GM23248 (cell line): ENCODE measurements around the gene KCNMA1. TPM values are rescaled to one million over a fixed set of nuclear protein-coding genes. Genes with fewer than 3 reads are reported as not detected.

ENCODE experiments used
- DNase-seq: peaks from one replicate; pipeline ENCODE4 v3.0.0-alpha.2; 2015
- H2AFZ ChIP-seq: fragments of 200-600 bp; sonication (generic); 2 replicates; pipeline ENCODE4 v1.6.1; 2016; ENCODE audit warnings: antibody characterized with exemption
- H3F3A ChIP-seq: fragments of 200-600 bp; sonication (generic); 2 replicates; pipeline ENCODE4 v1.6.1; 2016; ENCODE audit warnings: mild to moderate bottlenecking, antibody characterized with exemption, mixed run types; ENCODE audit not compliant: insufficient read depth
- H3K27ac ChIP-seq: fragments of 200-600 bp; sonication (generic); 2 replicates; pipeline ENCODE4 v1.5.1; 2016; ENCODE audit warnings: mild to moderate bottlenecking
- H3K27me3 ChIP-seq: fragments of 200-600 bp; sonication (generic); replicated peaks from 2 replicates; pipeline ENCODE4 v1.6.1; 2016; ENCODE audit warnings: mild to moderate bottlenecking; ENCODE audit not compliant: insufficient read depth
- H3K36me3 ChIP-seq: fragments of 200-600 bp; sonication (generic); 2 replicates; pipeline ENCODE4 v1.6.1; 2016; ENCODE audit warnings: low read depth, mild to moderate bottlenecking
- H3K4me1 ChIP-seq: fragments of 200-600 bp; sonication (generic); 2 replicates; pipeline ENCODE4 v1.6.1; 2016; ENCODE audit warnings: mild to moderate bottlenecking; ENCODE audit not compliant: insufficient read depth
- H3K4me2 ChIP-seq: fragments of 200-600 bp; sonication (generic); one replicate; pipeline ENCODE4 v1.6.1; 2016; ENCODE audit warnings: mild to moderate bottlenecking; ENCODE audit not compliant: unreplicated experiment
- H3K4me3 ChIP-seq: fragments of 200-600 bp; sonication (generic); 2 replicates; pipeline ENCODE4 v1.5.1; 2016; ENCODE audit warnings: mild to moderate bottlenecking
- H3K79me2 ChIP-seq: fragments of 200-600 bp; sonication (generic); 2 replicates; pipeline ENCODE4 v1.6.1; 2016; ENCODE audit warnings: mild to moderate bottlenecking; ENCODE audit not compliant: insufficient read depth
- H3K9ac ChIP-seq: fragments of 200-600 bp; sonication (generic); 2 replicates; pipeline ENCODE4 v1.6.1; 2016; ENCODE audit warnings: mild to moderate bottlenecking
- H3K9me2 ChIP-seq: fragments of 200-600 bp; sonication (generic); 2 replicates; pipeline ENCODE4 v1.6.1; 2016; ENCODE audit warnings: mixed run types, mild to moderate bottlenecking, moderate library complexity; ENCODE audit not compliant: insufficient read depth
- H3K9me3 ChIP-seq: fragments of 200-600 bp; sonication (generic); one replicate; pipeline ENCODE4 v1.6.1; 2017; ENCODE audit warnings: low read depth
- H4K20me1 ChIP-seq: fragments of 200-600 bp; sonication (generic); 2 replicates; pipeline ENCODE4 v1.6.0; 2016; ENCODE audit not compliant: insufficient read depth
- EZH2 ChIP-seq: fragments of 200-600 bp; sonication (generic); IDR thresholded peaks from 2 replicates; pipeline ENCODE4 v1.6.1; 2018; ENCODE audit warnings: antibody characterized with exemption, mild to moderate bottlenecking; ENCODE audit not compliant: insufficient read depth, poor library complexity, severe bottlenecking
- EZH2phosphoT487 ChIP-seq: fragments of 200-600 bp; sonication (generic); IDR thresholded peaks from 2 replicates; pipeline ENCODE4 v1.6.1; 2018; ENCODE audit warnings: antibody characterized with exemption, moderate library complexity, mild to moderate bottlenecking, low read depth; ENCODE audit not compliant: insufficient read depth
- WGBS, 2 experiments: methylation state at CpG; one replicate each; pipeline ENCODE4 v1.1.6; 2015 to 2017; ENCODE audit warnings: low lambda C conversion rate in 2 of 2, low coverage in 1 of 2; ENCODE audit errors: missing lambda C conversion rate in 2 of 2; 5-methylcytosine and 5-hydroxymethylcytosine counted together
- in situ Hi-C: fragments of 300-500 bp; cut with MboI; formaldehyde crosslinking; loops from 2 replicates; pipeline ENCODE4 v1.15.0; 2020
- polyA plus RNA-seq: library from polyadenylated mRNA; unstranded; fragments of >200 nt; fragmentation: Nextera tagmentation; extraction: Ambion mirVana; gene quantifications from 2 replicates; pipeline ENCODE4 v1.2.1, GENCODE V29; 2016
- total RNA-seq: library from RNA; depleted of rRNA; stranded (reverse); fragments of >200 nt; shearing (Covaris generic); gene quantifications from 2 replicates; pipeline ENCODE4 v1.2.3, GENCODE V29; 2014

The KCNMA1 gene
- total and polyA plus RNA-seq, 2 experiments from 2014 or later, result 14.2 to 25.1 TPM

- H3K79me2 ChIP-seq, result no peaks in the 10 kb centered on the region
- H3K9me3 ChIP-seq, result no peaks in the 10 kb centered on the region
- 90 to 93% methylated on average over 7 of the region's 7 CpGs for WGBS, 2 experiments
- H3K4me3 ChIP-seq, result no peak overlapping the region
- no peak overlapping the region for H2AFZ ChIP-seq
- no peaks in the 10 kb centered on the region for H3F3A ChIP-seq
- no peak overlapping the region for H3K4me2 ChIP-seq
- no peaks in the 10 kb centered on the region for H3K36me3 ChIP-seq
- H4K20me1 ChIP-seq, result no peaks in the 10 kb centered on the region
- H3K9me2 ChIP-seq, result no peaks in the 10 kb centered on the region
- no peaks in the 10 kb centered on the region for H3K4me1 ChIP-seq
- in situ Hi-C loops, result no loop called here
- DNase-seq, result no peak
- no peaks in the 10 kb centered on the region for H3K27me3 ChIP-seq
- no peak overlapping the region for H3K27ac ChIP-seq
- TF ChIP-seq EZH2, result no peak
- TF ChIP-seq EZH2phosphoT487, result no peak
- H3K9ac ChIP-seq, result no peak overlapping the region
Measured at GRCh38 chr10:77445547-77445946, 192.1 kb downstream of the KCNMA1 start.

GRCh38 chr10:77444041-77444440 lies 193.6 kb downstream of the KCNMA1 start:
- in situ Hi-C loops, result no loop called here
- H3K9me2 ChIP-seq, result no peaks in the 10 kb centered on the region

DNA sequence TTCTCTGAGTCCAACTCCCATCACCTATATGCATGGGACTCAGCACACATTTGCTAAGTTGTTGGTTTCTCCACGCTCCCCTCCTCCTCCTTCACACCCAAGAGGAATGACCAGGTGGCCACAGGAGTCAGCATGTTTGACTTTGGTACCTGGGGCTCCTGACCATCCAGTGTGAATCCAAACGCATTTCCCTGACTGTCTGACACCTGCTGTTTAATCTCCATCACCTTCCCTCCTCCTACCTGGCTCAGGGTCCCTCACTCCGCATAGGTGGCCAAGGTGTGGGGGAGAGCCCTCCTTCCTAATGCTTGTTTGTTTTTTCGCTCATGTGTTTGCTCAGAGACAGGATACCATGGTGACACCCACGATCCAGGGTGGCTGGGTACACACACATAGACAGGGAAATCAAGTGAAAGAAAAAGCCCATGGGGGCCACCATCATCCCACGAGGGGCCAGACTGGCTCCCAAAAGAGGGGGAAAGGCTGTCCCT lies 194.9 kb downstream of the KCNMA1 start:
- Histone ChIP-seq H4K20me1 (no peaks in the 10 kb centered on the region), H3K4me1 (no peaks in the 10 kb centered on the region), H3F3A (no peaks in the 10 kb centered on the region), H3K9me2 (no peaks in the 10 kb centered on the region), H3K27ac (no peak overlapping the region), H3K9me3 (no peaks in the 10 kb centered on the region), H3K36me3 (no peaks in the 10 kb centered on the region), H3K9ac (no peak overlapping the region), H3K4me2 (no peak overlapping the region), H3K27me3 (no peaks in the 10 kb centered on the region), H3K79me2 (no peaks in the 10 kb centered on the region), H2AFZ (no peak overlapping the region), H3K4me3 (no peak overlapping the region)
- DNase-seq, result no peak
- in situ Hi-C loops, result no loop called here
- TF ChIP-seq EZH2phosphoT487 (no peak), EZH2 (no peak)
- 72% methylated on average over 6 of the region's 6 CpGs for WGBS, 2 experiments

More at GRCh38 chr10:77444041-77444440, 193.6 kb downstream of the KCNMA1 start:
- 62% methylated on average over 2 of the region's 2 CpGs for WGBS, 2 experiments
- H3K4me3 ChIP-seq, result no peak overlapping the region
- no peak overlapping the region for H2AFZ ChIP-seq
- no peaks in the 10 kb centered on the region for H4K20me1 ChIP-seq
- H3K27me3 ChIP-seq, result no peaks in the 10 kb centered on the region
- H3F3A ChIP-seq, result no peaks in the 10 kb centered on the region
- no peak overlapping the region for H3K27ac ChIP-seq
- H3K4me1 ChIP-seq, result no peaks in the 10 kb centered on the region
- H3K4me2 ChIP-seq, result no peak overlapping the region
- no peak for TF ChIP-seq EZH2
- no peak for TF ChIP-seq EZH2phosphoT487
- no peak for DNase-seq
- no peaks in the 10 kb centered on the region for H3K9me3 ChIP-seq
- no peaks in the 10 kb centered on the region for H3K79me2 ChIP-seq
- H3K9ac ChIP-seq, result no peak overlapping the region
- H3K36me3 ChIP-seq, result no peaks in the 10 kb centered on the region

GRCh38 chr10:77441353-77442166 lies 196.0 kb downstream of the KCNMA1 start:
- Histone ChIP-seq H3K79me2 (no peaks in the 10 kb centered on the region), H2AFZ (no peak overlapping the region), H3F3A (no peaks in the 10 kb centered on the region), H3K9ac (no peak overlapping the region), H3K9me3 (no peaks in the 10 kb centered on the region), H3K27me3 (no peaks in the 10 kb centered on the region), H3K9me2 (no peaks in the 10 kb centered on the region), H3K4me2 (no peak overlapping the region), H3K36me3 (no peaks in the 10 kb centered on the region), H3K4me1 (no peaks in the 10 kb centered on the region), H4K20me1 (no peaks in the 10 kb centered on the region), H3K4me3 (no peak overlapping the region), H3K27ac (no peak overlapping the region)
- DNase-seq, result no peak
- in situ Hi-C loops, result no loop called here
- WGBS, 2 experiments, result 76 to 84% methylated on average over 8 of the region's 8 CpGs
- TF ChIP-seq EZH2phosphoT487, result no peak
- no peak for TF ChIP-seq EZH2
